Fibroblast of upper back skin (primary cell): ENCODE data around the gene RPS18.
"Not testable (repeated sequence)": the region's sequence is repeated elsewhere in the genome, so short reads cannot be mapped to it uniquely, and the experiment has no call there.

ENCODE experiments used
- DNase-seq: peaks from one replicate; pipeline ENCODE4 v3.0.0-alpha.2; 2013

Gene RPS18

DNA sequence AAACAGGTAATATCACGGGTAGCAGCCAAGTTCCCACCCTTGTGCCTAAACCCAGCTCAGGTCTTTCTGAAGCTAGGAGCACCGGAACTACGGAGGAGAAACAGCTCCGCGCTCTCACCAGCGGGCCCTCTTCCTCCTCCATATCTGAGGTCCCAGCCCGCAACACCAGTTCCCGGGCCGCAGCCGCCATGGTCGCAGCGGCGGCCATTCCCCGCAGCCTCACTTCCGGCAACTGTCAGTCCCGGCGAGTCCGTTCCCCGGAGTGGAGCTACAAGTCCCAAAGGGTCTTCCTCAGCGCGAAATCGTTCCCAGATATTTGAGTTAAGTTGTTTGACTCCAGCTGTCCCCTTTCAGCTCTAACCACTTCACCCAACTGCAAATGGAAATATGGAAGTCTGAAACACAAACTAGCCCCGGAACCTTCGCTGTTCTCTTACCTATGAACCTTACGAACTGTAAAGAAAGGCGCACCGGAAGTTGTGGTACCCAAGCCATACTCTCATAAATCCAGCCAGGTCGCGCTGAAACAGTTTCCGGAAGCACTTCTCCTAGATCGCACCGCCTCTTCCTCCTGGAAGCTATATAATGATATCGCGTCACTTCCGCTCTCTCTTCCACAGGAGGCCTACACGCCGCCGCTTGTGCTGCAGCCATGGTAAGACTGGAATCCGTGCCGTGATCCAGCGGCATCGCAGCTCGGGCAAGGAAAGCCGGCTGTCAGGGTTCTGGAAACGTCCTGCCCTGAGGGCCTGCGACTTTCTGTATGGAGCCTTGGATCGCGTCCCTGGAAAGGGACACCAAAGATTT, at the start of gene RPS18, which contains the start of gene VPS52:
Gene RPS18 (plus strand): TSS at position 608 of the 807 bp plus-strand sequence. CDS start 45 bp downstream, at position 653.
Gene VPS52 (minus strand): TSS at position 409 of the 807 bp plus-strand sequence. CDS start 201 bp downstream, at position 208.
- DNase-seq: peak; percentile 99

DNA sequence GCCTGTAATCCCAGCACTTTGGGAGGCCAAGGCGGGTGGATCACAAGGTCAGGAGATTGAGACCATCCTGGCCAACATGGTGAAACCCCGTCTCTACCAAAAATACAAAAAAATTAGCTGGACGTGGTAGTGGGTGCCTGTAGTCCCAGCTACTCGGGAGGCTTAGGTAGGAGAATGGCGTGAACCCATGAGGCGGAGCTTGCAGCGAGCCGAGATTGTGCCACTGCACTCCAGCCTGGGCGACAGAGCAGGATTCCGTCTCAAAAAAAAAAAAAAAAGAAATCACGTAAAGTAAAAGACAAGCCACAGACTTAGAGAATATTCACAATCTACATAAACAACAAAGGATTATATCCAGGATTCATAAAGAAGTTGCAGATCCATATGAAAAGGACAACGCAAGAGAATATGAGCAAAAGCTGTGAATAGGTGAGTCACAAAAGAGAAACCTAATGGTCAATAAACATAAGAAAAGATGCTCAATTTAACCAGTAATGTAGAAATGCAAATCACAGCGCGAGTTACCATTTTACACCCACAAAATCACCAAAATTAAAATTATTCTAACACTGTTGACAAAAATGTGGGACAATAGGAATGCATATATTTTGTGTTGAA, 45.3 kb upstream of the RPS18 start:
- not testable (repeated sequence) for DNase-seq

DNA sequence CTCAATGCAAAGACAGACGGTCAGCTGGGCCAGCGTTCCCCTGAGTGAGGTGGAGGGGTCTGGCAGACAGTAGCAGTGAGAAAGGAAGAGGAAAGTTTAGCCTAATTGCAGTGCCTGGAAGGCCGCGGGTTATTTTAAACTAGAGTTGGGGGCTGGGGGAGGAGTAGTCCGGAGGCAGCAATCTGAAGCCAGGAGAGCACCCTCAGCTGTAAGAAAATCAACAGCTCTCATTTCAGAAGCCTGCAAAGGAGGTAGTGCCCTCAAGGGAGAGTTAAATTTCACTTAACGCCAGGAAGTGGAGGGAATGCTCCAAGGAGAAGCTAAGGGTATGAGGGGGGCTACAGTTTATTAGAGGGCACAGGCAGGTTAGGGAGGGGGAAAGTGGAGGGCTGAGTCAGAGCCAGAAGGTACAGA, 36.6 kb upstream of the RPS18 start:
- no peak for DNase-seq

GRCh38 chr6:33236328-33236727, 35.5 kb upstream of the RPS18 start:
- no peak for DNase-seq

DNA sequence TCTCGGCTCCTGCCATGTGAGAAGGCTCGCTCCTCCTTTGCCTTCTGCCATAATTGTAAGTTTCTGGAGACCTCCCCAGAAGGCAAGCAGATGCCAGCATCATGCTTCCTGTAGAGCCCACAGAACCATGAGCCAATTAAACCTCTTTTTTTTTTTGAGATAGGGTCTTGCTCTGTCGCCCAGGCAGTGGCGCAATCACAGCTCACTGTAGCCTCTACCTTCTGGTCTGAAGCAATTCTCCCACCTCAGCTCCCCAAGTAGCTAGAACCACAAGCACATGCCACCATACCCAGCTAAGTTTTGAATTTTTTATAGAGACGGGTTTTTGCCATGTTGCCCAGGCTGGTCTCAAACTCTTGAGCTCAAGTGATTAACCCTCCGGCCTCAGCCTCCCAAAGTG, 35.0 kb upstream of the RPS18 start:
- no peak for DNase-seq

DNA sequence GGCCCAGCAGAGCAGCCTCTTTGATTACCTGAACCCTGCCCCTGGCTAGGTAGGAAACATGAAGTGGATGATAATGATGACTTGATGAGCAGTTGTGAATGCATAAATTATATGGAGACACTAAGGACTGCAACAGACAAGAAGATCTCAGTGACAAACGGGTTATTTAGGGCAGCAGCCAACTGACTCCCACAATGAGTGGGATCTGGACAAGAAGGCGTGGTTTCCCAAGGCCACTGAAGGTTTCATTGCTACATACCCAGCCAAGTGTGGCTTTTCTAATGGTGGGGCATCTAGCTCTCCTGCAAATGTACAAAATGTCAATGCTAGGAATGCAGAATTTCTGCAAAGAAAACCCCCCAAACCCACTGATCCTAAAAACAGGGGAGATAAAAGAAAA, 34.1 kb upstream of the RPS18 start:
- DNase-seq: no peak

DNA sequence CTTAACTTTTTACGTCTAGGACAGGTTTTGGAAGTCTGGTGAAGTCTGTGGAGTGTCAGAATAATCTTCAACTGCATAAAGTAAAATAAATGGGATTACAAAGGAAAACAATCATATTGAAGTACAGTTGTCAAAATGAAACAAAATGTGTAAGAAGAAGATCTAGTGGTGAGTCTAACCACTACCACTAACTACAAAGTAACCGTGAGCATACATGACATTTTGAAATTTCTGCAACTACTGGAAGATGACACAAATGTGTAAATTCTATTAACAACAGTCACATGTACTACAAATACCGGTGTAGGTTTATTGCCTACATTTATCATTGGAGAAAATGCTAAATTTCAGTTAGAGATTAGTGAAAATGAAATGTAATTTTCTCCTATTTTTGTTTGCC, 29.9 kb upstream of the RPS18 start:
- no peak for DNase-seq

GRCh38 chr6:33243476-33243875, 28.4 kb upstream of the RPS18 start:
- no peak for DNase-seq

DNA sequence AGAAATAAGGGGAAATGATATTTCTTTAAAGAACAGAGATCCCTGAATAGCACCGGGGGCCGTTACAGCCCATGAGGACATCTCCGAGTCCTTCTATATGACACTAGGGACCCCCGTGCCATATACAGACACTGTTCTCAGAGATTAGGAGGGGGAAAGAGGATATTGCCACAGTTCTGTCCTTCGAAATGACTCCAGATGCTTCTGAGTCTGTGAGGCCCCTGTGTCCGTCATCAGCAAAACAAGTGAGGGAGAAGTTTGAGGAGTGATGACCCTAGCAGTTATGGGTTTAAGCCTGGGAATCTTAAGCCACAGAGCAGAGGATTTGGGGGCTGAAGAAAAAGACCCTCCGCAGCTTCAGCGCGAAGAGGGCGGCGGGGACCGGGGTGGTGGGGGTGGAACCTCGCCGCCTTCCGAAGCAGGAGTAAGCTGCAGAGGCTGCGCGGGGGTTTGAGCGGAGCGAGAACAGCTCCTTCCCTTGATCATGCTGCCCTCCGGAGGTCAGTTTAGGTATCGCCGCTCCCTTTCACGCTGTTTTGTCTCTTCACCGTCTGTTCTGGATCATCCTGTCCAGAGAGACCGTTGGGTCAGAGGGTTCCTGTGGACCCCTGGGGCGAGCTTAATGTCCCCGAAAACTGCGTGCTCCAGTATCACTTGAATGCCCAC, 23.8 kb upstream of the RPS18 start:
- DNase-seq: peak; percentile 84

- no peak for DNase-seq
These were observed 23.3 kb upstream of the RPS18 start for GRCh38 chr6:33248643-33248931.

- DNase-seq: peak; percentile 99
These were observed 22.7 kb upstream of the RPS18 start for GRCh38 chr6:33248932-33249731.

GRCh38 chr6:33249732-33250630, 21.9 kb upstream of the RPS18 start:
- peak; percentile 75 for DNase-seq

DNA sequence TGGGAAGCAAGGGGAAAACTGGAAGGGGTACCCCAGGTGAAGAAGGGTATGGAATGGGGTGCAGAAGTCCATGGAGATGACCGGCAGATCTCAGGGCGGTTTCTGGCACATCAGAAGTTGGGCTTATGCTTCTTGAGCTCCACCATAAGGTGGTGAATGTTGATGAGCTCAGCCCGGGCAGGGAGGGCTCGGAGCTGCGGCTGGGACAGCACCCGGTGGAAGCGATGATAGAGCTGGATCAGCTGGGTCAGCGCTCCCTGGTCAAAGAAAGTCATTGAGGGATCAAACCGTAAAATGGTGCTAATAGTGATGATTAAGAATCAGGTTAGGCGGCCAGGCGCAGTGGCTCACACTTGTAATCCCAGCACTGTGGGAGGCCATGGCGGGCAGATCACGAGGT, 21.1 kb upstream of the RPS18 start:
- no peak for DNase-seq

GRCh38 chr6:33251395-33252012, 20.4 kb upstream of the RPS18 start:
- DNase-seq: peak; percentile 55

- DNase-seq: peak; percentile 82
These were observed 19.1 kb upstream of the RPS18 start for GRCh38 chr6:33252759-33253158.

DNA sequence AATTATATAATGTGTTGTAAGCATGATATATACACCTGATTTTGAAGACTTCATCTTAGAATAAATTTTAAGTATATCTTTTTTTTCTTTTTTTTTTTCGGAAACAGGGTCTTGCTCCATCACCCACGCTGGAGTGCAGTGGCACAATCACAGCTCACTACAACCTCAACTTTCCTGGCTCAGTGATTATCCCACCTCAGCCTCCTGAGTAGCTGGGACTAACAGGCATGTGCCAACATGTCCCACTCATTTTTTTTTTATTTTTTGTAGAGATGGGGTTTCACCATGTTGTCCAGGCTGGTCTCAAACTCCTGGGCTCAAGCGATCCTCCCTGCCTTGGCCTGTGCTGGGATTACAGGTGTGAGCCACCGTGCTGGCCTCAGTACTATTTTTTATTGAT, 17.3 kb upstream of the RPS18 start:
- no peak for DNase-seq

DNA sequence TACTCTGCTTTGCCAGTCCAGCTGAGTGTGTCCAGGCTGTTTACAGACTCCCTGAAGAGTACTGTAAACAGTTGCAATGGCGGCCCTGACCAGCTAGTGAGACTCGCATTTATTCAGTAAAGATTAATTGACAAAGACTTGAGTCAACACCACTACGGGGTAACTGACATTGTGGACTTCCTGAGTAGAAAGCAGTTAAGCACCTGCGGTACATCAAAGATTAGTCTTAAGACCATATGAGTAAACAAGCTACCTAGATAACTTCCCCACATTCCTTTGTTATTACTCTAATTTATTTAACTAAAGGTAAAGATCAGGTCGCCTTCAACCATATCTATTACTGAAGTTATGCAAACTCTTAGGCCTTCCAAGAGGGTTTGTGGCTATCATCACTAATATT, 12.8 kb upstream of the RPS18 start:
- no peak for DNase-seq

GRCh38 chr6:33262490-33262889, 9.4 kb upstream of the RPS18 start:
- not testable (repeated sequence) for DNase-seq

DNA sequence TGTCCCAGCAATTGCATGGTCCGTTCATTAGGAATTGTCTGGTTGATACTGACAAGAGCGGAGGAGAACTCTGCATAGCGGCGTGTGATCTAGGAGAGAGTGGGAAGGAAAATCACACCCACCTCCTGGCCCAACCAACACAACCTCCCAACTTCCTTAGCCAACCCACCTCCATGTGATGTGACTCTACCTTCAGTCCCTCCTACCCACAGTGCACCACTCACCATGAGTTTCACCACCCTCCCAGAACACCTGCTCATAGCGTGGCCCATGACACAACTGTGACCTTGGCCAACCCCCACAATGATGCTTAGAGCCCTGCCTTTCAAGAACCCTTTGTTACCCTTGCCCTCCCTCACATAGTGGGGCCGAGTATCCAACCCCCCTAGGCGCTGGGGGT, 7.9 kb upstream of the RPS18 start:
- DNase-seq: no peak

DNA sequence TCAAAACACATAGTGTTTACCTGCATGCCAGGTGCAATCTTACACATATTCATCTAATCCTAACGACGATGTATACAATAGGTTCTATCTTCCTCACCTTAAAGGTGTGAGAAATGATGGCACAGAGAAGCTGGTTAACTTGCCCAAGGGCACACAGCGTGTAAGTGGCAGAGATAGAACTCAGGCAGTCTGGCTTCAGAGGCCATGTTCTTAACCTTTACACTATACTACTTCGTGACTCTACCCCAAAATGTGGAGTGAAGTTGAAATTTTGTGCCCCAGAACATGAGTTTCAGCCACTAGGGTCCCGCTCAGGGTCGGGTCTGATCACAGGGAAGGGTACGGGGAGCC, 783 bp upstream of the RPS18 start:
- no peak for DNase-seq

- no peak for DNase-seq
These were observed 627 bp downstream of the RPS18 start for GRCh38 chr6:33272275-33273128.
